ENCODE measurements around the gene PPIL4.
"Not testable (repeated sequence)": the region's sequence is repeated elsewhere in the genome, so short reads cannot be mapped to it uniquely, and the experiment has no call there.

The PPIL4 gene

GRCh38 chr6:149529650-149530049 is 16.2 kb downstream of the PPIL4 start:
- no peak for FAIRE-seq

- no peak for FAIRE-seq
Observed at GRCh38 chr6:149515494-149515893, 30.3 kb downstream of the PPIL4 start.

- no peak for FAIRE-seq
Observed at GRCh38 chr6:149513915-149514314, 31.9 kb downstream of the PPIL4 start.

- no peak for FAIRE-seq
Observed at GRCh38 chr6:149510793-149511512, 34.9 kb downstream of the PPIL4 start.

GRCh38 chr6:149508485-149508884 is 37.4 kb downstream of the PPIL4 start:
- FAIRE-seq: no peak

- FAIRE-seq: no peak
Observed at GRCh38 chr6:149503872-149504271, 42.0 kb downstream of the PPIL4 start.

- no peak for FAIRE-seq
Observed at GRCh38 chr6:149503276-149503675, 42.6 kb downstream of the PPIL4 start.

GRCh38 chr6:149501768-149502167 is 44.1 kb downstream of the PPIL4 start:
- FAIRE-seq: no peak

- no peak for FAIRE-seq
Observed at GRCh38 chr6:149501201-149501600, 44.6 kb downstream of the PPIL4 start.

- no peak for FAIRE-seq
Observed at GRCh38 chr6:149500096-149500495, 45.7 kb downstream of the PPIL4 start.

- no peak for FAIRE-seq
Observed at GRCh38 chr6:149499066-149499465, 46.8 kb downstream of the PPIL4 start.

GRCh38 chr6:149497365-149497764 is 48.5 kb downstream of the PPIL4 start:
- FAIRE-seq: no peak

- FAIRE-seq: not testable (repeated sequence)
Observed at GRCh38 chr6:149496597-149496996, 49.2 kb downstream of the PPIL4 start.

GRCh38 chr6:149495349-149496016 is 50.4 kb downstream of the PPIL4 start:
- FAIRE-seq: not testable (repeated sequence)

GRCh38 chr6:149494810-149495209 is 51.0 kb downstream of the PPIL4 start:
- FAIRE-seq: not testable (repeated sequence)

- FAIRE-seq: no peak
Observed at GRCh38 chr6:149493761-149494320, 52.0 kb downstream of the PPIL4 start.

GRCh38 chr6:149492798-149493343 is 53.0 kb downstream of the PPIL4 start:
- FAIRE-seq: no peak

- no peak for FAIRE-seq
Observed at GRCh38 chr6:149489967-149490366, 55.9 kb downstream of the PPIL4 start.

GRCh38 chr6:149488815-149489214 is 57.0 kb downstream of the PPIL4 start:
- FAIRE-seq: no peak

- FAIRE-seq: no peak
Observed at GRCh38 chr6:149487316-149487715, 58.5 kb downstream of the PPIL4 start.

- FAIRE-seq: no peak
Observed at GRCh38 chr6:149484733-149485700, 60.8 kb downstream of the PPIL4 start, which contains the start of gene ZC3H12D. Gene ZC3H12D, minus strand, starts transcription at chr6:149485014. Its CDS starts 10,471 bp downstream, at chr6:149474543.

Data from endometrium (tissue), 2 donors.